NB4 (cell line): Measurements from ENCODE around the gene ATRNL1.

ENCODE experiments used
- DNase-seq: peaks from one replicate; pipeline ENCODE4 v3.0.0; 2010; ENCODE audit warnings: low read depth
- H3K4me3 ChIP-seq: one replicate; pipeline ENCODE4 v1.5.1; 2011; ENCODE audit warnings: mild to moderate bottlenecking, low read depth, low read length, moderate library complexity
- CTCF ChIP-seq: IDR thresholded peaks from one replicate; pipeline ENCODE4 v1.5.1; 2012; ENCODE audit warnings: low read depth, low read length
- MAX ChIP-seq: IDR thresholded peaks from 2 replicates; pipeline ENCODE4 v1.6.1; 2011; ENCODE audit warnings: low read depth, low read length
- MYC ChIP-seq: IDR thresholded peaks from 2 replicates; pipeline ENCODE4 v1.6.1; 2011; ENCODE audit warnings: low read depth, low read length
- POLR2A ChIP-seq: IDR thresholded peaks from 2 replicates; pipeline ENCODE4 v1.6.1; 2011; ENCODE audit warnings: mild to moderate bottlenecking; ENCODE audit not compliant: insufficient read length; ENCODE audit errors: extremely low read depth

ATRNL1 gene

GRCh38 chr10:115844591-115844990, 751.4 kb downstream of the ATRNL1 start:
- no peak for DNase-seq
- TF ChIP-seq POLR2A (no peak), MAX (no peak), CTCF (no peak), MYC (no peak)
- no peak overlapping the region for H3K4me3 ChIP-seq

GRCh38 chr10:115845921-115846320, 752.8 kb downstream of the ATRNL1 start:
- DNase-seq: no peak
- TF ChIP-seq MYC (no peak), CTCF (no peak), MAX (no peak), POLR2A (no peak)
- H3K4me3 ChIP-seq: no peak overlapping the region

- no peak for DNase-seq
- H3K4me3 ChIP-seq: no peak overlapping the region
- TF ChIP-seq MYC (no peak), CTCF (no peak), MAX (no peak), POLR2A (no peak)
These were observed 753.4 kb downstream of the ATRNL1 start for GRCh38 chr10:115846528-115846927.

- no peak for DNase-seq
- H3K4me3 ChIP-seq: no peak overlapping the region
- TF ChIP-seq MAX: no peak
These were observed 756.0 kb downstream of the ATRNL1 start for GRCh38 chr10:115849197-115849596.

- no peak for DNase-seq
- H3K4me3 ChIP-seq: no peak overlapping the region
- TF ChIP-seq MYC (no peak), MAX (no peak), CTCF (no peak), POLR2A (no peak)
These were observed 757.5 kb downstream of the ATRNL1 start for GRCh38 chr10:115850666-115851065.

GRCh38 chr10:115851695-115852094, 758.5 kb downstream of the ATRNL1 start:
- no peak for DNase-seq
- TF ChIP-seq POLR2A (no peak), MAX (no peak), MYC (no peak), CTCF (no peak)
- H3K4me3 ChIP-seq: no peak overlapping the region
